ENCODE measurements around the gene RNU5B-1.

DNA sequence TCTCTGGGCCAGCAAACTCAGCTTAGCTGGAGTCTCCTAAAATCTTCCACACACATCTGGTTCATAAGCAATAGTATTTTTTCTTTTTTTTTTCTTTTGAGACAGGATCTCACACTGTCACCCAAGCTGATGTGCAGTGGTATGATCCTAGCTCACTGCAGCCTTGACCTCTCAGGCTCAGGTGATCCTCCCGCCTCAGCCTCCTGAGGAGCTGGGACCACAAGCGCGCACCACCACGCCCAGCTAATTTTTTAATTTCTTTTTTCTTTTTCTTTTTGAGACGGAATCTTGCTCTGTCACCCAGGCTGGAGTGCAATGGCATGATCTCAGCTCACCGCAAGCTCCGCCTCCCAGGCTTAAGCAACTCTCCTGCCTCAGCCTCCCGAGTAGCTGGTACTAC, 34.3 kb downstream of the RNU5B-1 start:
- TF ChIP-seq, protein P1, sequence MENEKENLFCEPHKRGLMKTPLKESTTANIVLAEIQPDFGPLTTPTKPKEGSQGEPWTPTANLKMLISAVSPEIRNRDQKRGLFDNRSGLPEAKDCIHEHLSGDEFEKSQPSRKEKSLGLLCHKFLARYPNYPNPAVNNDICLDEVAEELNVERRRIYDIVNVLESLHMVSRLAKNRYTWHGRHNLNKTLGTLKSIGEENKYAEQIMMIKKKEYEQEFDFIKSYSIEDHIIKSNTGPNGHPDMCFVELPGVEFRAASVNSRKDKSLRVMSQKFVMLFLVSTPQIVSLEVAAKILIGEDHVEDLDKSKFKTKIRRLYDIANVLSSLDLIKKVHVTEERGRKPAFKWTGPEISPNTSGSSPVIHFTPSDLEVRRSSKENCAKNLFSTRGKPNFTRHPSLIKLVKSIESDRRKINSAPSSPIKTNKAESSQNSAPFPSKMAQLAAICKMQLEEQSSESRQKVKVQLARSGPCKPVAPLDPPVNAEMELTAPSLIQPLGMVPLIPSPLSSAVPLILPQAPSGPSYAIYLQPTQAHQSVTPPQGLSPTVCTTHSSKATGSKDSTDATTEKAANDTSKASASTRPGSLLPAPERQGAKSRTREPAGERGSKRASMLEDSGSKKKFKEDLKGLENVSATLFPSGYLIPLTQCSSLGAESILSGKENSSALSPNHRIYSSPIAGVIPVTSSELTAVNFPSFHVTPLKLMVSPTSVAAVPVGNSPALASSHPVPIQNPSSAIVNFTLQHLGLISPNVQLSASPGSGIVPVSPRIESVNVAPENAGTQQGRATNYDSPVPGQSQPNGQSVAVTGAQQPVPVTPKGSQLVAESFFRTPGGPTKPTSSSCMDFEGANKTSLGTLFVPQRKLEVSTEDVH (IDR thresholded peaks at IDR 0.05; ENCODE audit: low read depth, partially characterized antibody), result no peak
- TF ChIP-seq, protein P2, sequence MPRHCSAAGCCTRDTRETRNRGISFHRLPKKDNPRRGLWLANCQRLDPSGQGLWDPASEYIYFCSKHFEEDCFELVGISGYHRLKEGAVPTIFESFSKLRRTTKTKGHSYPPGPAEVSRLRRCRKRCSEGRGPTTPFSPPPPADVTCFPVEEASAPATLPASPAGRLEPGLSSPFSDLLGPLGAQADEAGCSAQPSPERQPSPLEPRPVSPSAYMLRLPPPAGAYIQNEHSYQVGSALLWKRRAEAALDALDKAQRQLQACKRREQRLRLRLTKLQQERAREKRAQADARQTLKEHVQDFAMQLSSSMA (CRISPR knock-in tag; IDR thresholded peaks at IDR 0.05), result no peak
- TF ChIP-seq EZH2 (IDR thresholded peaks at IDR 0.05; ENCODE audit: borderline replicate concordance, low read depth, low read length) (no peak), ARNT (IDR thresholded peaks at IDR 0.05) (no peak), PHF8 (IDR thresholded peaks at IDR 0.05; ENCODE audit: borderline replicate concordance, low read length) (no peak), FOXK1 (CRISPR knock-in tag; IDR thresholded peaks at IDR 0.05; ENCODE audit: borderline replicate concordance) (no peak)
- TF ChIP-seq, protein P3, sequence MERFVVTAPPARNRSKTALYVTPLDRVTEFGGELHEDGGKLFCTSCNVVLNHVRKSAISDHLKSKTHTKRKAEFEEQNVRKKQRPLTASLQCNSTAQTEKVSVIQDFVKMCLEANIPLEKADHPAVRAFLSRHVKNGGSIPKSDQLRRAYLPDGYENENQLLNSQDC (CRISPR knock-in tag; IDR thresholded peaks at IDR 0.05), result no peak

Data from K562 (cell line).